Measurements from ENCODE around the gene ARFGEF3. TPM values are rescaled to one million over a fixed set of nuclear protein-coding genes. Genes with fewer than 3 reads are reported as not detected.

The ARFGEF3 gene
- total and polyA plus RNA-seq, 2 donors (not counting 1 experiment from before 2014, with no cell fraction given) = not detected

- H3K4me1 Mint-ChIP-seq = no peaks in the 10 kb centered on the region
- H3K27ac Mint-ChIP-seq = no peak overlapping the region
- ATAC-seq (ENCODE audit: low read depth) (no peak), DNase-seq (no peak)
- WGBS (ENCODE audit: insufficient coverage) = 91% methylated on average over 10 of the region's 20 CpGs
- Histone ChIP-seq H3K9me3 (ENCODE audit: control extremely low read depth in 1 of 3, control insufficient read depth in 2 of 3, insufficient read depth in 1 of 3, low read length in 2 of 3) (no peaks in the 10 kb centered on the region), H3K4me3 (ENCODE audit: control extremely low read depth in 1 of 5, extremely low read depth in 1 of 5, insufficient read depth in 1 of 5, low read depth in 2 of 5, low read length in 4 of 5) (no peak overlapping the region), H3K4me2 (replicated peaks; ENCODE audit: low read depth, low read length, poor library complexity, severe bottlenecking) (no peak overlapping the region), H3K9ac (ENCODE audit: low read length) (no peak overlapping the region), H3K27ac (ENCODE audit: low read length in 2 of 2) (no peak overlapping the region), H4K20me1 (ENCODE audit: control insufficient read depth, insufficient read depth, low read length, poor library complexity, severe bottlenecking) (no peaks in the 10 kb centered on the region), H2AFZ (ENCODE audit: insufficient read depth, low read depth, low read length, poor library complexity, severe bottlenecking) (no peak overlapping the region), H3K36me3 (replicated peaks in 1 of 2; ENCODE audit: control extremely low read depth in 1 of 2, control insufficient read depth in 1 of 2, extremely low read depth in 1 of 2, insufficient read depth in 2 of 2, low read length in 1 of 2) (no peaks in the 10 kb centered on the region), H3K4me1 (ENCODE audit: control insufficient read depth in 2 of 2, insufficient read depth in 2 of 2, low read length in 2 of 2) (no peaks in the 10 kb centered on the region), H3K79me2 (ENCODE audit: control insufficient read depth, insufficient read depth, low read length) (no peaks in the 10 kb centered on the region), H3K27me3 (replicated peaks in 1 of 4; ENCODE audit: control extremely low read depth in 1 of 4, control insufficient read depth in 3 of 4, insufficient read depth in 4 of 4, low read length in 3 of 4) (peaks cover 0 to 2% (median 0%) of the 10 kb centered on the region in 4 experiments)
- intact Hi-C loops (cut with micrococcal nuclease) = no loop called here
- TF ChIP-seq EZH2 (IDR thresholded peaks at IDR 0.05; ENCODE audit: borderline replicate concordance, insufficient read depth, low read depth, low read length, poor library complexity, severe bottlenecking) (no peak), CTCF (IDR thresholded peaks at IDR 0.05) (no peak)
- ChIA-PET CTCF (interaction anchor here (1.0 kb wide), 1 partner anchor 29 kb away, joined by 4 read pairs; no protein-coding TSS in a partner anchor), POLR2A (no interaction called here)
- no peak overlapping the region for H3K4me3 Mint-ChIP-seq
- H3K9me3 Mint-ChIP-seq (ENCODE audit: insufficient read depth) = no peaks in the 10 kb centered on the region
- peaks cover 32% of the 10 kb centered on the region for H3K27me3 Mint-ChIP-seq
These were observed 93.7 kb downstream of the ARFGEF3 start for GRCh38 chr6:138255443-138255842.

GRCh38 chr6:138257638-138258040 is 95.9 kb downstream of the ARFGEF3 start:
- H3K4me3 ChIP-seq (ENCODE audit: control extremely low read depth in 1 of 5, extremely low read depth in 1 of 5, insufficient read depth in 1 of 5, low read depth in 2 of 5, low read length in 4 of 5) = no peak overlapping the region
- H3K27me3 Mint-ChIP-seq = peaks cover 35% of the 10 kb centered on the region
- ChIA-PET CTCF (no interaction called here), POLR2A (no interaction called here)
- no peaks in the 10 kb centered on the region for H3K9me3 Mint-ChIP-seq (ENCODE audit: insufficient read depth)
- H4K20me1 ChIP-seq (ENCODE audit: control insufficient read depth, insufficient read depth, low read length, poor library complexity, severe bottlenecking) = no peaks in the 10 kb centered on the region
- no peak overlapping the region for H3K27ac ChIP-seq (ENCODE audit: low read length in 2 of 2)
- no peaks in the 10 kb centered on the region for H3K4me1 Mint-ChIP-seq
- no peak overlapping the region for H3K4me2 ChIP-seq (replicated peaks; ENCODE audit: low read depth, low read length, poor library complexity, severe bottlenecking)
- TF ChIP-seq EZH2 (IDR thresholded peaks at IDR 0.05; ENCODE audit: borderline replicate concordance, insufficient read depth, low read depth, low read length, poor library complexity, severe bottlenecking) = no peak
- no peak for TF ChIP-seq CTCF (IDR thresholded peaks at IDR 0.05)
- no peaks in the 10 kb centered on the region for H3K4me1 ChIP-seq (ENCODE audit: control insufficient read depth in 2 of 2, insufficient read depth in 2 of 2, low read length in 2 of 2)
- ATAC-seq (ENCODE audit: low read depth) (no peak), DNase-seq (no peak)
- H3K9ac ChIP-seq (ENCODE audit: low read length) = no peak overlapping the region
- H3K36me3 ChIP-seq (replicated peaks in 1 of 2; ENCODE audit: control extremely low read depth in 1 of 2, control insufficient read depth in 1 of 2, extremely low read depth in 1 of 2, insufficient read depth in 2 of 2, low read length in 1 of 2) = no peaks in the 10 kb centered on the region
- H3K79me2 ChIP-seq (ENCODE audit: control insufficient read depth, insufficient read depth, low read length) = no peaks in the 10 kb centered on the region
- H3K9me3 ChIP-seq (ENCODE audit: control extremely low read depth in 1 of 3, control insufficient read depth in 2 of 3, insufficient read depth in 1 of 3, low read length in 2 of 3) = no peaks in the 10 kb centered on the region
- intact Hi-C loops (cut with micrococcal nuclease) = no loop called here
- H3K27me3 ChIP-seq (replicated peaks in 1 of 4; ENCODE audit: control extremely low read depth in 1 of 4, control insufficient read depth in 3 of 4, insufficient read depth in 4 of 4, low read length in 3 of 4) = peaks cover 0 to 1% (median 0%) of the 10 kb centered on the region in 4 experiments
- H2AFZ ChIP-seq (ENCODE audit: insufficient read depth, low read depth, low read length, poor library complexity, severe bottlenecking) = no peak overlapping the region
- H3K27ac Mint-ChIP-seq = no peak overlapping the region
- H3K4me3 Mint-ChIP-seq = no peak overlapping the region
- no CpG with 5 or more reads among the region's 1 CpG for WGBS (ENCODE audit: insufficient coverage)
